ENCODE measurements around the gene ALB.

Gene ALB

DNA sequence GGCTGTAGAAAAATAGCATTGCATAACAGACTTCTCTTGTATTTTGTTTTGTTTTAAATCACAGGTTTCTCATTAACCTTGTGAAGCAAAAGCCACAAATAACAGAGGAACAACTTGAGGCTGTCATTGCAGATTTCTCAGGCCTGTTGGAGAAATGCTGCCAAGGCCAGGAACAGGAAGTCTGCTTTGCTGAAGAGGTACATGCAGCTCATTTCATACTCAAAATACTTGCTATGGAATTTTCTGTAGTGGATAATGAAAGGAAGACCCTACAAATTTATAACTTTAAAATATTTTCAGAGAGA lies 49.6 kb downstream of the ALB start:
- H3K4me3 ChIP-seq (ENCODE audit: low read length): no peak overlapping the region
- no peak for DNase-seq (ENCODE audit: low read depth)
- TF ChIP-seq, protein P1, sequence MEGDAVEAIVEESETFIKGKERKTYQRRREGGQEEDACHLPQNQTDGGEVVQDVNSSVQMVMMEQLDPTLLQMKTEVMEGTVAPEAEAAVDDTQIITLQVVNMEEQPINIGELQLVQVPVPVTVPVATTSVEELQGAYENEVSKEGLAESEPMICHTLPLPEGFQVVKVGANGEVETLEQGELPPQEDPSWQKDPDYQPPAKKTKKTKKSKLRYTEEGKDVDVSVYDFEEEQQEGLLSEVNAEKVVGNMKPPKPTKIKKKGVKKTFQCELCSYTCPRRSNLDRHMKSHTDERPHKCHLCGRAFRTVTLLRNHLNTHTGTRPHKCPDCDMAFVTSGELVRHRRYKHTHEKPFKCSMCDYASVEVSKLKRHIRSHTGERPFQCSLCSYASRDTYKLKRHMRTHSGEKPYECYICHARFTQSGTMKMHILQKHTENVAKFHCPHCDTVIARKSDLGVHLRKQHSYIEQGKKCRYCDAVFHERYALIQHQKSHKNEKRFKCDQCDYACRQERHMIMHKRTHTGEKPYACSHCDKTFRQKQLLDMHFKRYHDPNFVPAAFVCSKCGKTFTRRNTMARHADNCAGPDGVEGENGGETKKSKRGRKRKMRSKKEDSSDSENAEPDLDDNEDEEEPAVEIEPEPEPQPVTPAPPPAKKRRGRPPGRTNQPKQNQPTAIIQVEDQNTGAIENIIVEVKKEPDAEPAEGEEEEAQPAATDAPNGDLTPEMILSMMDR (IDR thresholded peaks at IDR 0.05; ENCODE audit: insufficient read depth, low read depth, low read length, missing control alignments): no peak

DNA sequence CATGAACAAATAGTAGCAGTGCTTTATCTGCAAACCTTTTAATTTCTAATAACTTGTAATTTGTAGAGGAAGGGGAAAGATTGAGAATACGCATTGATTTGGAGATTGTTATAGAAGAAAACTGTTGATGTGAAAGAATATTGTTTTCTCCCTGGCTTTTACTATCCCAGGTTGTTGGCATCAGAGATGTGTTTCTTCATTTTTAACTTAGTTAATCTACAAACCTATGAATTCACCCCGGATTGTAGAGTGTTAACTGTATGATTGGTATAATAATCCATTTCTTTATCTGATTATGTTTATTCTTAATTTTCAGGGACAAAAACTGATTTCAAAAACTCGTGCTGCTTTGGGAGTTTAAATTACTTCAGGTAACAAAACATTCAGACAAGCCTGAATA lies 50.8 kb downstream of the ALB start:
- H3K4me3 ChIP-seq (ENCODE audit: low read length): no peak overlapping the region
- TF ChIP-seq, protein P1 (IDR thresholded peaks at IDR 0.05; ENCODE audit: insufficient read depth, low read depth, low read length, missing control alignments): no peak
- no peak for DNase-seq (ENCODE audit: low read depth)

DNA sequence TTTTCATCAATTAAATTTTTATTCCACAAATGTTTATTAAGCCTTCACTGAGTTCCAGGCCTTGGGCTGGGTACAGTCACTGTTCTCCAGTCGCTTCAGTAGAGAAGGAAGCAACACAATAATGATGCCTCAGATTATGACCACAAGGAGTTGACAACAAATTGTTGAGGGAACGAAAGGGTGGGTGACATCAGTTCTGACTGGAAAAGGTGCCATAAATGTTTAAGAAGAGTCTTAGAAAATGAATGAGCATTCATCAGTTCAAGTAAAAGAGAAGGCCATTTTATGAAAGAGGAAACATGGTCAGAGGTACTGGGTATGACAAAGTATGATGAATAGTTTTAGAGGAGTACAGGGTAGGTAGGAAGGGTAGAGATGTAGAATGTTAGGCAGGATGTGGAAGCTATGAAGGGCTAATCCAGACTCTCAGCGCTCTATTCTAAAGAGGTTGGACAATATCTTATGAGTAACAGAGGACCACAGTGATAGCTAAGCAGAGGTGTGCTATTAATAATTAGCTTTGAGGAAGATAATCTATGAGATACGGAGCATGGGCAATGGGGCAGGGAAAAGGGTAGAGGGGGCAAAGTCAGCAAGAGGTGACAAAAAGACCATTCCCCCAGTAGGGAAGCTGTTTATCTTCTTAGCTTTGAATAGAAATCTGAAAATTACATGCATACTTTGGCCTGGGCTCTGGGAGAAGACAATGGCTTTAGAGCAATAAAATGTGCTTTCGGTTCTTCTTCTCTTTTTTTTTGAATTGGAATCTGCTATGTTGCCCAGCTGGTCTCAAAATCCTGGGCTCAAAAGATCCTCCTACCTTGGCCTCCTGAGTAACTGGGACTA lies 52.3 kb downstream of the ALB start:
- H3K4me3 ChIP-seq (ENCODE audit: low read length): no peak overlapping the region
- no peak for DNase-seq (ENCODE audit: low read depth)
- TF ChIP-seq, protein P1 (IDR thresholded peaks at IDR 0.05; ENCODE audit: insufficient read depth, low read depth, low read length, missing control alignments): no peak

DNA sequence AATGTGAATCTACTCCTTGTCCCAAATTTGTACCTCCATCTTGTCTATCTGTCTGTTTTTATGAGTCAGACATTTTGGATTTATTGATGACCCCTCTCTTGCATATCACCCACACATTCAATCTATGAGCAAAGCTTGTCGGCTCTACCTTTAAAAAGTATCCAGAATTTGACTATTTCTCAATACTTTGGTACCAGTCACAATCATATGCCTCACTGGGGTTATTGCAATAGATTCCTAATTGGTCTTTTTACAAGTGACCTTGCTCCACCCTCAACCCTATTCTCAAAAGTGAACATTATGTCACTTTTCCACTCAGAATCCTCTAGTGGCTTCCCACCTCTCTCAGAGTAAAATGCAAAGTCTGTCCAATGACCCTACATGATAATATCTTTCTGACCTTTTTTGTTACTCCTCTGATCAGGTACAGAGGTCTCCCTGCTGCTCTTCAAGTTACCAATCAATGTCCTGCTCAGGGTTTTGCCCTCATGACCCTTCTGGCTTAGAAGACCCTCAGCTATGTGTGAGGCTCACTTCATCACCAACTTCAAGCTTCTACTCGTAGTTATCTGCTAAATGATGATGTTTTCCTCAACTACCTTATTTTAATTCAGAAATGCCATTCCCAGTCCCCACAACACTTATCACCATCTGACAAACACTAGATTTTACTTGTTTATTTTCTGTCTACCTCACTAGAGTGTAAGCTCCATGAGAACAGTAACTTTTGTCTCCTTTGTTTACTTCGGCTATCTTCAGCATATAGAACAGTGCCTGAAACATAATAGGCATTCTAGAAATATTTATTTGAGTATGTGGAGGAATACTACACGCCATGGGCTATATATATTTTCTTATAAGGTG lies 54.3 kb downstream of the ALB start:
- no peak for DNase-seq (ENCODE audit: low read depth)
- TF ChIP-seq, protein P1 (IDR thresholded peaks at IDR 0.05; ENCODE audit: insufficient read depth, low read depth, low read length, missing control alignments): no peak
- no peak overlapping the region for H3K4me3 ChIP-seq (ENCODE audit: low read length)

DNA sequence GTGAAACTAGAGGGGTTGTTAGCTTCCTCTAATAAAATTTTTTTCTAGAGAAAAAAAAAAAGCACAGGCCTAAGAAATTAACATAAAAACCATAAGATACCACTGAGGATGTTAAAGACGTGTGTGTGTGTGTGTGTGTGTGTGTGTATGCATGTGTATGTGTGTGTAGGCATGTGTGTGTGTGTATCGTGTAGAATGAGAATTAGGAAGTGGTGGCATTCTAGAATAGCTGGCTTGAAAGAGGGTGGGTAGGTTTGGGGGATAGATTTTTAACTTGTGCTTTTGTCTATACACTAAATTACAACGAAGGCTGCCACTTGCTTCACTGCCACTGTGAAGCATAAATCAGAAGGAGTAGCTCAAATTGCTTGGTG lies 54.9 kb downstream of the ALB start:
- TF ChIP-seq, protein P1 (IDR thresholded peaks at IDR 0.05; ENCODE audit: insufficient read depth, low read depth, low read length, missing control alignments): no peak
- no peak for DNase-seq (ENCODE audit: low read depth)
- H3K4me3 ChIP-seq (ENCODE audit: low read length): no peak overlapping the region

DNA sequence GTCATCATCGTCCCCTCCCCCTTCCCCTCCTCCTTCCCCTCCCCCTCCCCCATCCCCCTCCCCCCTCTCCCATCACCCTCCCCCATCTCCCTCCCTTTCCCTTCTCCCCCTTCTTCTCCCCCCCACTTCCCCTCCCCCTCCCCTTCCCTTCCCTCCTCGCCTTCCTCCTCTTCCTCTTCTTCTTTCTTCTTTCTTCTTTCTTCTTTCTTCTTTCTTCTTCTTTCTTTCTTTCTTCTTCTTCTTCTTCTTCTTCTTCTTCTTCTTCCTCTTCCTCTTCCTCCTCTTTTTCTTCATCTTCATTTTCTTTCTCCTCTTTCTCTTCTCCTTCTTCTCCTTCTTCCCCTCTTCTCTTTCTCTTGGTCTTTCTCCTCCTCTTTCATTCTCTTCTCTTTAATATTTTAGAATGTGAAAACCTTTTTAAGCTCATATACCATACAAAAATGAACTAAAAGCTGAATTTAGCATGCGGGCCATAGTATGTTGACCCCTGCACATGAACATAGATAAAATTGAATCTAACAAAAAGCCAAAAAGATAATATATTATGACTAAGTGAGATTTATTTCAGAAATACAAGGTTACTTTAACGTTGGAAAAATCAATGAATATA lies 56.9 kb downstream of the ALB start:
- TF ChIP-seq, protein P1 (IDR thresholded peaks at IDR 0.05; ENCODE audit: insufficient read depth, low read depth, low read length, missing control alignments): no peak
- H3K4me3 ChIP-seq (ENCODE audit: low read length): no peak overlapping the region
- DNase-seq (ENCODE audit: low read depth): no peak

Measured in epithelial cell of esophagus (primary cell).